ENCODE data around the gene KRT24. TPM values are rescaled to one million over a fixed set of nuclear protein-coding genes. Genes with fewer than 3 reads are reported as not detected.

The KRT24 gene
- total and polyA plus RNA-seq, 4 donors = 0.25 TPM; not detected in 3

GRCh38 chr17:40680998-40681397 is 22.6 kb downstream of the KRT24 start:
- no peak for ATAC-seq (ENCODE audit: low FRiP score)
- Histone ChIP-seq H3K4me3 (ENCODE audit: low read length in 2 of 2) (no peak overlapping the region), H3K36me3 (ENCODE audit: control insufficient read depth in 1 of 2, insufficient read depth in 2 of 2, low read length in 1 of 2) (no peaks in the 10 kb centered on the region), H3K27ac (ENCODE audit: low read depth in 1 of 2, low read length in 2 of 2) (no peak overlapping the region), H3K9me3 (ENCODE audit: control insufficient read depth, low read length) (peaks cover 2% of the 10 kb centered on the region), H3K27me3 (ENCODE audit: control insufficient read depth in 1 of 2, insufficient read depth in 2 of 2, low read length in 1 of 2) (peaks cover 0 to 3% of the 10 kb centered on the region in 2 donors), H3K4me1 (ENCODE audit: control insufficient read depth in 1 of 2, insufficient read depth in 2 of 2, low read length in 2 of 2) (no peaks in the 10 kb centered on the region)
- DNase-seq = no peak
- intact Hi-C loops (cut with DNase I) = no loop called here

GRCh38 chr17:40679523-40679907 is 24.0 kb downstream of the KRT24 start:
- H3K27ac ChIP-seq (ENCODE audit: low read depth in 1 of 2, low read length in 2 of 2) = no peak overlapping the region
- WGBS, 2 donors = 70 to 82% methylated on average over 2 of the region's 2 CpGs
- H3K4me1 ChIP-seq (ENCODE audit: control insufficient read depth in 1 of 2, insufficient read depth in 2 of 2, low read length in 2 of 2) = no peaks in the 10 kb centered on the region
- H3K9me3 ChIP-seq (ENCODE audit: control insufficient read depth, low read length) = peaks cover 2% of the 10 kb centered on the region
- H3K4me3 ChIP-seq (ENCODE audit: low read length in 2 of 2) = no peak overlapping the region
- no peak for ATAC-seq (ENCODE audit: low FRiP score)
- DNase-seq = no peak
- intact Hi-C loops (cut with DNase I) = no loop called here
- no peaks in the 10 kb centered on the region for H3K36me3 ChIP-seq (ENCODE audit: control insufficient read depth in 1 of 2, insufficient read depth in 2 of 2, low read length in 1 of 2)
- peaks cover 0 to 3% of the 10 kb centered on the region in 2 donors for H3K27me3 ChIP-seq (ENCODE audit: control insufficient read depth in 1 of 2, insufficient read depth in 2 of 2, low read length in 1 of 2)

GRCh38 chr17:40678902-40679522 is 24.5 kb downstream of the KRT24 start:
- intact Hi-C loops (cut with DNase I) = no loop called here
- Histone ChIP-seq H3K27ac (ENCODE audit: low read depth in 1 of 2, low read length in 2 of 2) (no peak overlapping the region), H3K36me3 (ENCODE audit: control insufficient read depth in 1 of 2, insufficient read depth in 2 of 2, low read length in 1 of 2) (no peaks in the 10 kb centered on the region), H3K4me1 (ENCODE audit: control insufficient read depth in 1 of 2, insufficient read depth in 2 of 2, low read length in 2 of 2) (no peaks in the 10 kb centered on the region), H3K9me3 (ENCODE audit: control insufficient read depth, low read length) (peaks cover 2% of the 10 kb centered on the region), H3K27me3 (ENCODE audit: control insufficient read depth in 1 of 2, insufficient read depth in 2 of 2, low read length in 1 of 2) (peaks cover 0 to 3% of the 10 kb centered on the region in 2 donors), H3K4me3 (ENCODE audit: low read length in 2 of 2) (no peak overlapping the region)
- WGBS, 2 donors = 48 to 51% methylated on average over 4 of the region's 4 CpGs
- no peak for ATAC-seq (ENCODE audit: low FRiP score)
- DNase-seq = no peak

GRCh38 chr17:40675905-40676304 is 27.6 kb downstream of the KRT24 start:
- no peak overlapping the region for H3K4me3 ChIP-seq (ENCODE audit: low read length in 2 of 2)
- peaks cover 0 to 3% of the 10 kb centered on the region in 2 donors for H3K27me3 ChIP-seq (ENCODE audit: control insufficient read depth in 1 of 2, insufficient read depth in 2 of 2, low read length in 1 of 2)
- no peaks in the 10 kb centered on the region for H3K4me1 ChIP-seq (ENCODE audit: control insufficient read depth in 1 of 2, insufficient read depth in 2 of 2, low read length in 2 of 2)
- no peak for DNase-seq
- H3K36me3 ChIP-seq (ENCODE audit: control insufficient read depth in 1 of 2, insufficient read depth in 2 of 2, low read length in 1 of 2) = no peaks in the 10 kb centered on the region
- no peak for ATAC-seq (ENCODE audit: low FRiP score)
- H3K27ac ChIP-seq (ENCODE audit: low read depth in 1 of 2, low read length in 2 of 2) = no peak overlapping the region
- peaks cover 2% of the 10 kb centered on the region for H3K9me3 ChIP-seq (ENCODE audit: control insufficient read depth, low read length)
- WGBS, 2 donors = 89 to 91% methylated on average over 4 of the region's 4 CpGs
- intact Hi-C loops (cut with DNase I) = no loop called here

GRCh38 chr17:40672654-40673053 is 30.9 kb downstream of the KRT24 start:
- no peaks in the 10 kb centered on the region for H3K36me3 ChIP-seq (ENCODE audit: control insufficient read depth in 1 of 2, insufficient read depth in 2 of 2, low read length in 1 of 2)
- peaks cover 3% of the 10 kb centered on the region for H3K9me3 ChIP-seq (ENCODE audit: control insufficient read depth, low read length)
- intact Hi-C loops (cut with DNase I) = no loop called here
- DNase-seq = no peak
- 80 to 89% methylated on average over 2 of the region's 2 CpGs for WGBS, 2 donors
- no peak overlapping the region for H3K27ac ChIP-seq (ENCODE audit: low read depth in 1 of 2, low read length in 2 of 2)
- no peak overlapping the region for H3K4me3 ChIP-seq (ENCODE audit: low read length in 2 of 2)
- no peak for ATAC-seq (ENCODE audit: low FRiP score)
- no peaks in the 10 kb centered on the region for H3K4me1 ChIP-seq (ENCODE audit: control insufficient read depth in 1 of 2, insufficient read depth in 2 of 2, low read length in 2 of 2)
- peaks cover 0 to 3% of the 10 kb centered on the region in 2 donors for H3K27me3 ChIP-seq (ENCODE audit: control insufficient read depth in 1 of 2, insufficient read depth in 2 of 2, low read length in 1 of 2)

- intact Hi-C loops (cut with DNase I) = no loop called here
- no peak for ATAC-seq (ENCODE audit: low FRiP score)
Measured at GRCh38 chr17:40671282-40671681, 32.3 kb downstream of the KRT24 start.

GRCh38 chr17:40666331-40666730 is 37.2 kb downstream of the KRT24 start:
- no peaks in the 10 kb centered on the region for H3K36me3 ChIP-seq (ENCODE audit: control insufficient read depth in 1 of 2, insufficient read depth in 2 of 2, low read length in 1 of 2)
- H3K27me3 ChIP-seq (ENCODE audit: control insufficient read depth in 1 of 2, insufficient read depth in 2 of 2, low read length in 1 of 2) = peaks cover 0 to 1% of the 10 kb centered on the region in 2 donors
- no peak for ATAC-seq (ENCODE audit: low FRiP score)
- intact Hi-C loops (cut with DNase I) = no loop called here
- H3K4me1 ChIP-seq (ENCODE audit: control insufficient read depth in 1 of 2, insufficient read depth in 2 of 2, low read length in 2 of 2) = no peaks in the 10 kb centered on the region
- no peak overlapping the region for H3K27ac ChIP-seq (ENCODE audit: low read depth in 1 of 2, low read length in 2 of 2)
- H3K4me3 ChIP-seq (ENCODE audit: low read length in 2 of 2) = no peak overlapping the region
- peaks cover 1% of the 10 kb centered on the region for H3K9me3 ChIP-seq (ENCODE audit: control insufficient read depth, low read length)
- no peak for DNase-seq

More at GRCh38 chr17:40671282-40671681, 32.3 kb downstream of the KRT24 start:
- peaks cover 1% of the 10 kb centered on the region for H3K9me3 ChIP-seq (ENCODE audit: control insufficient read depth, low read length)
- H3K4me3 ChIP-seq (ENCODE audit: low read length in 2 of 2) = no peak overlapping the region
- no peaks in the 10 kb centered on the region for H3K4me1 ChIP-seq (ENCODE audit: control insufficient read depth in 1 of 2, insufficient read depth in 2 of 2, low read length in 2 of 2)
- no peak for DNase-seq
- no peak overlapping the region for H3K27ac ChIP-seq (ENCODE audit: low read depth in 1 of 2, low read length in 2 of 2)
- WGBS, 2 donors = 49 to 55% methylated on average over 4 of the region's 4 CpGs
- no peaks in the 10 kb centered on the region for H3K36me3 ChIP-seq (ENCODE audit: control insufficient read depth in 1 of 2, insufficient read depth in 2 of 2, low read length in 1 of 2)
- H3K27me3 ChIP-seq (ENCODE audit: control insufficient read depth in 1 of 2, insufficient read depth in 2 of 2, low read length in 1 of 2) = no peaks in the 10 kb centered on the region

- no peak for ATAC-seq (ENCODE audit: low FRiP score)
- H3K27me3 ChIP-seq (ENCODE audit: control insufficient read depth in 1 of 2, insufficient read depth in 2 of 2, low read length in 1 of 2) = peaks cover 0 to 3% of the 10 kb centered on the region in 2 donors
- H3K4me3 ChIP-seq (ENCODE audit: low read length in 2 of 2) = no peak within 1 kb of the TSS
- no peak within 1 kb of the TSS for H3K27ac ChIP-seq (ENCODE audit: low read depth in 1 of 2, low read length in 2 of 2)
- intact Hi-C loops (cut with DNase I) = no loop called here
- peaks cover 1% of the 10 kb centered on the region for H3K9me3 ChIP-seq (ENCODE audit: control insufficient read depth, low read length)
- 11 to 12% methylated on average over 12 of the region's 12 CpGs for WGBS, 2 donors
- H3K36me3 ChIP-seq (ENCODE audit: control insufficient read depth in 1 of 2, insufficient read depth in 2 of 2, low read length in 1 of 2) = no peaks in the 10 kb centered on the region
- H3K4me1 ChIP-seq (ENCODE audit: control insufficient read depth in 1 of 2, insufficient read depth in 2 of 2, low read length in 2 of 2) = no peaks in the 10 kb centered on the region
- DNase-seq = no peak
Measured at GRCh38 chr17:40664582-40665333, 38.8 kb downstream of the KRT24 start, which contains the start of gene KRT222. TSS of gene KRT222 (minus strand) at chr17:40665177. CDS start at chr17:40665099, 78 bp downstream.

- H3K4me1 ChIP-seq (ENCODE audit: control insufficient read depth in 1 of 2, insufficient read depth in 2 of 2, low read length in 2 of 2) = no peaks in the 10 kb centered on the region
- H3K27ac ChIP-seq (ENCODE audit: low read depth in 1 of 2, low read length in 2 of 2) = no peak overlapping the region
- DNase-seq = no peak
- intact Hi-C loops (cut with DNase I) = no loop called here
- 54 to 68% methylated on average over 3 of the region's 3 CpGs for WGBS, 2 donors
- H3K4me3 ChIP-seq (ENCODE audit: low read length in 2 of 2) = no peak overlapping the region
- no peaks in the 10 kb centered on the region for H3K9me3 ChIP-seq (ENCODE audit: control insufficient read depth, low read length)
- H3K36me3 ChIP-seq (ENCODE audit: control insufficient read depth in 1 of 2, insufficient read depth in 2 of 2, low read length in 1 of 2) = no peaks in the 10 kb centered on the region
- no peak for ATAC-seq (ENCODE audit: low FRiP score)
- peaks cover 0 to 3% of the 10 kb centered on the region in 2 donors for H3K27me3 ChIP-seq (ENCODE audit: control insufficient read depth in 1 of 2, insufficient read depth in 2 of 2, low read length in 1 of 2)
Measured at GRCh38 chr17:40663252-40663651, 40.3 kb downstream of the KRT24 start.
